Astrocyte of the cerebellum (primary cell): Measurements from ENCODE around the gene CUEDC1.
"Not testable (repeated sequence)": the region's sequence is repeated elsewhere in the genome, so short reads cannot be mapped to it uniquely, and the experiment has no call there.

ENCODE experiments used
- DNase-seq: peaks from one replicate; pipeline ENCODE4 v3.0.0-alpha.2; 2011; ENCODE audit warnings: low read depth
- H3K4me3 ChIP-seq: 2 replicates; pipeline ENCODE4 v1.5.1; 2011; ENCODE audit warnings: mild to moderate bottlenecking, low read depth, low read length, moderate library complexity
- CTCF ChIP-seq: IDR thresholded peaks from 2 replicates; pipeline ENCODE4 v1.5.1; 2012; ENCODE audit warnings: low read length, low read depth, moderate library complexity, mild to moderate bottlenecking; ENCODE audit errors: missing control alignments
- in situ Hi-C: cut with HindIII; loops from 2 replicates; pipeline ENCODE4 v1.10.0; 2017; ENCODE audit warnings: low sequenced_read_pairs

The CUEDC1 gene

GRCh38 chr17:57976594-57976993 lies 21.4 kb upstream of the CUEDC1 start:
- no peak for DNase-seq
- no peak for TF ChIP-seq CTCF
- in situ Hi-C loops, result no loop called here
- no peak overlapping the region for H3K4me3 ChIP-seq

- in situ Hi-C loops, result no loop called here
- TF ChIP-seq CTCF, result no peak
- H3K4me3 ChIP-seq, result no peak overlapping the region
- DNase-seq, result no peak
Observed at GRCh38 chr17:57975044-57975443, 19.8 kb upstream of the CUEDC1 start.

GRCh38 chr17:57974053-57974824 lies 19.0 kb upstream of the CUEDC1 start:
- DNase-seq, in situ Hi-C loops, H3K4me3 ChIP-seq: not testable (repeated sequence)

- TF ChIP-seq CTCF, result no peak
- DNase-seq, result no peak
- H3K4me3 ChIP-seq, result no peak overlapping the region
- in situ Hi-C loops, result no loop called here
Observed at GRCh38 chr17:57972151-57972550, 16.9 kb upstream of the CUEDC1 start.

GRCh38 chr17:57971572-57971971 lies 16.4 kb upstream of the CUEDC1 start:
- H3K4me3 ChIP-seq, result no peak overlapping the region
- in situ Hi-C loops, result no loop called here
- no peak for TF ChIP-seq CTCF
- DNase-seq, result no peak

- DNase-seq, result no peak
- no peak overlapping the region for H3K4me3 ChIP-seq
- TF ChIP-seq CTCF, result no peak
- in situ Hi-C loops, result no loop called here
Observed at GRCh38 chr17:57970710-57971109, 15.5 kb upstream of the CUEDC1 start.

- in situ Hi-C loops, result no loop called here
- no peak for DNase-seq
- no peak for TF ChIP-seq CTCF
- no peak overlapping the region for H3K4me3 ChIP-seq
Observed at GRCh38 chr17:57968456-57968855, 13.2 kb upstream of the CUEDC1 start.
